Measurements from ENCODE around the gene TAL2. TPM values are rescaled to one million over a fixed set of nuclear protein-coding genes. Genes with fewer than 3 reads are reported as not detected.
"Not testable (repeated sequence)": the region's sequence is repeated elsewhere in the genome, so short reads cannot be mapped to it uniquely, and the experiment has no call there.

The TAL2 gene
- total RNA-seq, 8 experiments from 2014 or later: 0.38 to 1.8 (median 0.71) TPM; not detected in 1

GRCh38 chr9:105698348-105698870 lies 36.2 kb downstream of the TAL2 start:
- in situ Hi-C loops (cut with MboI; ENCODE audit: low pct_unique_long_range_greater_than_20kb in 2 of 9, low sequenced_read_pairs in 9 of 9, unreplicated experiment in 9 of 9): no loop called here
- H3K4me3 ChIP-seq: no peak overlapping the region
- H3K27ac ChIP-seq: no peak overlapping the region
- 50 to 100% (median 83%) methylated on average over 1 of the region's 1 CpG; no CpG with 5 or more reads in 1 of the 10 experiments for WGBS, 10 experiments
- peaks cover 0 to 14% of the 10 kb centered on the region in 2 donors for H3K4me1 ChIP-seq (replicated peaks in 1 of 2)
- no peak for ATAC-seq (replicated peaks in 6 of 8)

GRCh38 chr9:105700668-105701067 lies 38.4 kb downstream of the TAL2 start:
- H3K27ac ChIP-seq: no peak overlapping the region
- WGBS, 10 experiments: 10 to 89% (median 85%) methylated on average over 1 of the region's 1 CpG; no CpG with 5 or more reads in 4 of the 10 experiments
- ATAC-seq (replicated peaks in 6 of 8): peak in 2 of 8 experiments; percentile 55 to 60
- H3K4me3 ChIP-seq: no peak overlapping the region
- peaks cover 0 to 9% of the 10 kb centered on the region in 2 donors for H3K4me1 ChIP-seq (replicated peaks in 1 of 2)
- in situ Hi-C loops (cut with MboI; ENCODE audit: low pct_unique_long_range_greater_than_20kb in 2 of 9, low sequenced_read_pairs in 9 of 9, unreplicated experiment in 9 of 9): loop anchor here in 1 of 9 experiments (25.0 kb wide), 1 partner anchor 88 kb away; no protein-coding TSS in a partner anchor

GRCh38 chr9:105701145-105701544 lies 38.9 kb downstream of the TAL2 start:
- WGBS, 10 experiments: 73 to 100% (median 89%) methylated on average over 1 to 2 of the region's 2 CpGs; no CpG with 5 or more reads in 2 of the 10 experiments
- Histone ChIP-seq H3K4me3 (no peak overlapping the region), H3K27ac (no peak overlapping the region), H3K4me1 (replicated peaks in 1 of 2) (peaks cover 0 to 9% of the 10 kb centered on the region in 2 donors)
- no peak for ATAC-seq (replicated peaks in 6 of 8)
- in situ Hi-C loops (cut with MboI; ENCODE audit: low pct_unique_long_range_greater_than_20kb in 2 of 9, low sequenced_read_pairs in 9 of 9, unreplicated experiment in 9 of 9): loop anchor here in 1 of 9 experiments (25.0 kb wide), 1 partner anchor 89 kb away; no protein-coding TSS in a partner anchor

GRCh38 chr9:105702207-105702606 lies 40.0 kb downstream of the TAL2 start:
- WGBS, 10 experiments: 56 to 100% (median 85%) methylated on average over 1 of the region's 1 CpG; no CpG with 5 or more reads in 2 of the 10 experiments
- peaks cover 0 to 5% of the 10 kb centered on the region in 2 donors for H3K4me1 ChIP-seq (replicated peaks in 1 of 2)
- ATAC-seq (replicated peaks in 6 of 8): no peak
- in situ Hi-C loops (cut with MboI; ENCODE audit: low pct_unique_long_range_greater_than_20kb in 2 of 9, low sequenced_read_pairs in 9 of 9, unreplicated experiment in 9 of 9): loop anchor here in 1 of 9 experiments (25.0 kb wide), 1 partner anchor 90 kb away; no protein-coding TSS in a partner anchor
- H3K27ac ChIP-seq: no peak overlapping the region
- H3K4me3 ChIP-seq: no peak overlapping the region

GRCh38 chr9:105703638-105704037 lies 41.4 kb downstream of the TAL2 start:
- in situ Hi-C loops (cut with MboI; ENCODE audit: low pct_unique_long_range_greater_than_20kb in 2 of 9, low sequenced_read_pairs in 9 of 9, unreplicated experiment in 9 of 9): loop anchor here in 1 of 9 experiments (25.0 kb wide), 1 partner anchor 91 kb away; no protein-coding TSS in a partner anchor
- H3K4me3 ChIP-seq; H3K4me1 ChIP-seq (replicated peaks in 1 of 2); ATAC-seq (replicated peaks in 6 of 8); H3K27ac ChIP-seq: not testable (repeated sequence)
- no CpG with 5 or more reads among the region's 4 CpGs for WGBS, 10 experiments

GRCh38 chr9:105706156-105706555 lies 43.9 kb downstream of the TAL2 start:
- Histone ChIP-seq H3K27ac (no peak overlapping the region), H3K4me1 (replicated peaks in 1 of 2) (no peaks in the 10 kb centered on the region), H3K4me3 (no peak overlapping the region)
- in situ Hi-C loops (cut with MboI; ENCODE audit: low pct_unique_long_range_greater_than_20kb in 2 of 9, low sequenced_read_pairs in 9 of 9, unreplicated experiment in 9 of 9): loop anchor here in 1 of 9 experiments (25.0 kb wide), 1 partner anchor 94 kb away; no protein-coding TSS in a partner anchor
- ATAC-seq (replicated peaks in 6 of 8): no peak
- 83 to 100% (median 98%) methylated on average over 1 to 7 of the region's 8 CpGs; no CpG with 5 or more reads in 1 of the 10 experiments for WGBS, 10 experiments

- Histone ChIP-seq H3K4me1 (replicated peaks in 1 of 2) (no peaks in the 10 kb centered on the region), H3K4me3 (no peak overlapping the region), H3K27ac (no peak overlapping the region)
- ATAC-seq (replicated peaks in 6 of 8): no peak
- 88 to 100% (median 93%) methylated on average over 2 to 3 of the region's 3 CpGs for WGBS, 10 experiments
- in situ Hi-C loops (cut with MboI; ENCODE audit: low pct_unique_long_range_greater_than_20kb in 2 of 9, low sequenced_read_pairs in 9 of 9, unreplicated experiment in 9 of 9): loop anchor here in 1 of 9 experiments (25.0 kb wide), 1 partner anchor 96 kb away; no protein-coding TSS in a partner anchor
These were observed 46.1 kb downstream of the TAL2 start for GRCh38 chr9:105708405-105708804.

GRCh38 chr9:105710638-105711037 lies 48.4 kb downstream of the TAL2 start:
- no peak overlapping the region for H3K27ac ChIP-seq
- no peaks in the 10 kb centered on the region for H3K4me1 ChIP-seq (replicated peaks in 1 of 2)
- no peak overlapping the region for H3K4me3 ChIP-seq
- 80 to 100% (median 99%) methylated on average over 1 to 7 of the region's 13 CpGs; no CpG with 5 or more reads in 2 of the 10 experiments for WGBS, 10 experiments
- in situ Hi-C loops (cut with MboI; ENCODE audit: low pct_unique_long_range_greater_than_20kb in 2 of 9, low sequenced_read_pairs in 9 of 9, unreplicated experiment in 9 of 9): loop anchor here in 1 of 9 experiments (25.0 kb wide), 1 partner anchor 98 kb away; no protein-coding TSS in a partner anchor
- ATAC-seq (replicated peaks in 6 of 8): no peak

GRCh38 chr9:105711867-105712266 lies 49.6 kb downstream of the TAL2 start:
- Histone ChIP-seq H3K27ac (no peak overlapping the region), H3K4me3 (no peak overlapping the region), H3K4me1 (replicated peaks in 1 of 2) (no peaks in the 10 kb centered on the region)
- in situ Hi-C loops (cut with MboI; ENCODE audit: low pct_unique_long_range_greater_than_20kb in 2 of 9, low sequenced_read_pairs in 9 of 9, unreplicated experiment in 9 of 9): loop anchor here in 1 of 9 experiments (25.0 kb wide), 1 partner anchor 100 kb away; no protein-coding TSS in a partner anchor
- 38 to 100% (median 88%) methylated on average over 1 to 6 of the region's 7 CpGs; no CpG with 5 or more reads in 1 of the 10 experiments for WGBS, 10 experiments
- ATAC-seq (replicated peaks in 6 of 8): peak in 1 of 8 experiments; percentile 36

- Histone ChIP-seq H3K4me1 (replicated peaks in 1 of 2) (no peaks in the 10 kb centered on the region), H3K27ac (no peak overlapping the region), H3K4me3 (no peak overlapping the region)
- in situ Hi-C loops (cut with MboI; ENCODE audit: low pct_unique_long_range_greater_than_20kb in 2 of 9, low sequenced_read_pairs in 9 of 9, unreplicated experiment in 9 of 9): loop anchor here in 1 of 9 experiments (25.0 kb wide), 1 partner anchor 100 kb away; no protein-coding TSS in a partner anchor
- no peak for ATAC-seq (replicated peaks in 6 of 8)
- 33 to 100% (median 89%) methylated on average over 1 of the region's 1 CpG; no CpG with 5 or more reads in 1 of the 10 experiments for WGBS, 10 experiments
These were observed 50.0 kb downstream of the TAL2 start for GRCh38 chr9:105712297-105712696.

Other genes starting within 250 kb of the TAL2 start
- gene FSD1L, start 214.4 kb upstream of the TAL2 start, total RNA-seq: 10 to 100 TPM in 5 of 8 experiments, 1 to 10 TPM in 3; 1.8 to 41.1 (median 29.0) TPM
- gene FKTN, start 104.3 kb upstream of the TAL2 start, total RNA-seq: 10 to 100 TPM; 15.7 to 32.8 (median 18.8) TPM
- 10 to 100 TPM in 4 of 8 experiments, 1 to 10 TPM in 4; 2.8 to 20.8 (median 9.7) TPM for gene TMEM38B, start 32.1 kb downstream of the TAL2 start, total RNA-seq